Smooth muscle cell (in vitro differentiated cells): ENCODE data around the gene PIK3CD. TPM values are rescaled to one million over a fixed set of nuclear protein-coding genes. Genes with fewer than 3 reads are reported as not detected.
"Not testable (repeated sequence)": the region's sequence is repeated elsewhere in the genome, so short reads cannot be mapped to it uniquely, and the experiment has no call there.

Experiments used
- DNase-seq: peaks from one replicate; lab custom pipeline; 2025; ENCODE audit not compliant: unreplicated experiment; lab: John Stamatoyannopoulos, UW
- H2AFZ ChIP-seq: fragments of 200-600 bp; sonication (generic); 2 replicates; pipeline ENCODE4 v1.6.0; 2016; ENCODE audit warnings: antibody characterized with exemption, low read depth, mild to moderate bottlenecking
- H3F3A ChIP-seq: fragments of 200-600 bp; sonication (generic); 2 replicates; pipeline ENCODE4 v1.6.0; 2017; ENCODE audit warnings: antibody characterized with exemption, low read depth
- H3K27ac ChIP-seq: fragments of 200-600 bp; sonication (generic); 2 replicates; pipeline ENCODE4 v1.5.1; 2016; ENCODE audit warnings: low read depth, mild to moderate bottlenecking
- H3K27me3 ChIP-seq: fragments of 200-600 bp; sonication (generic); 2 replicates; pipeline ENCODE4 v1.6.1; 2016; ENCODE audit warnings: low read depth, mild to moderate bottlenecking
- H3K36me3 ChIP-seq: fragments of 200-600 bp; sonication (generic); 2 replicates; pipeline ENCODE4 v1.5.1; 2016; ENCODE audit warnings: low read depth
- H3K4me1 ChIP-seq: fragments of 200-600 bp; sonication (generic); 2 replicates; pipeline ENCODE4 v1.5.1; 2016; ENCODE audit warnings: low read depth
- H3K4me2 ChIP-seq: fragments of 200-600 bp; sonication (generic); 2 replicates; pipeline ENCODE4 v1.6.0; 2016; ENCODE audit warnings: mild to moderate bottlenecking
- H3K4me3 ChIP-seq: fragments of 200-600 bp; sonication (generic); 2 replicates; pipeline ENCODE4 v1.5.1; 2016; ENCODE audit warnings: mild to moderate bottlenecking
- H3K79me2 ChIP-seq: fragments of 200-600 bp; sonication (generic); 2 replicates; pipeline ENCODE4 v1.6.0; 2016; ENCODE audit warnings: low read depth, mild to moderate bottlenecking
- H3K9ac ChIP-seq: fragments of 200-600 bp; sonication (generic); 2 replicates; pipeline ENCODE4 v1.6.0; 2016; ENCODE audit warnings: low read depth
- H3K9me3 ChIP-seq: fragments of 200-600 bp; sonication (generic); replicated peaks from 2 replicates; pipeline ENCODE4 v1.5.1; 2016; ENCODE audit warnings: low read depth
- H4K20me1 ChIP-seq: fragments of 200-600 bp; sonication (generic); 2 replicates; pipeline ENCODE4 v1.6.0; 2016; ENCODE audit warnings: low read depth
- CTCF ChIP-seq: fragments of 200-600 bp; sonication (generic); IDR thresholded peaks from 2 replicates; pipeline ENCODE4 v1.5.1; 2017; ENCODE audit warnings: borderline replicate concordance, mild to moderate bottlenecking, antibody characterized with exemption; ENCODE audit not compliant: insufficient read depth, poor library complexity, severe bottlenecking
- WGBS: methylation state at CpG from one replicate; pipeline ENCODE4 v1.1.7; 2016; ENCODE audit warnings: low lambda C conversion rate; 5-methylcytosine and 5-hydroxymethylcytosine counted together
- polyA plus RNA-seq: library from polyadenylated mRNA; unstranded; fragments of >200 nt; fragmentation: Nextera tagmentation; extraction: Ambion mirVana; gene quantifications from 2 replicates; pipeline ENCODE4 v1.2.1, GENCODE V29; 2016
- total RNA-seq: library from RNA; depleted of rRNA; stranded (reverse); fragments of >200 nt; gene quantifications from 2 replicates; pipeline ENCODE4 v1.2.3, GENCODE V29; 2014

The PIK3CD gene
- total and polyA plus RNA-seq, 2 experiments from 2014 or later = 3.9 to 4.1 TPM

GRCh38 chr1:9746211-9746610 lies 94.7 kb downstream of the PIK3CD start:
- no peaks in the 10 kb centered on the region for H3K4me1 ChIP-seq
- H3K27me3 ChIP-seq = no peaks in the 10 kb centered on the region
- no peak overlapping the region for H2AFZ ChIP-seq
- H3K79me2 ChIP-seq = no peaks in the 10 kb centered on the region
- no peaks in the 10 kb centered on the region for H4K20me1 ChIP-seq
- no peak overlapping the region for H3K4me3 ChIP-seq
- WGBS = 91% methylated on average over 3 of the region's 3 CpGs
- no peak overlapping the region for H3K4me2 ChIP-seq
- DNase-seq = no peak
- no peaks in the 10 kb centered on the region for H3F3A ChIP-seq
- no peaks in the 10 kb centered on the region for H3K9me3 ChIP-seq
- H3K27ac ChIP-seq = no peak overlapping the region
- peaks cover 9% of the 10 kb centered on the region for H3K36me3 ChIP-seq
- no peak overlapping the region for H3K9ac ChIP-seq
- TF ChIP-seq CTCF = no peak

GRCh38 chr1:9746651-9747050 lies 95.1 kb downstream of the PIK3CD start:
- WGBS = 93% methylated on average over 7 of the region's 7 CpGs
- Histone ChIP-seq H3K9me3 (no peaks in the 10 kb centered on the region), H3F3A (no peaks in the 10 kb centered on the region), H3K4me2 (no peak overlapping the region), H3K4me3 (no peak overlapping the region), H3K9ac (no peak overlapping the region), H3K79me2 (no peaks in the 10 kb centered on the region), H3K36me3 (peaks cover 12% of the 10 kb centered on the region), H2AFZ (no peak overlapping the region), H4K20me1 (no peaks in the 10 kb centered on the region), H3K27me3 (no peaks in the 10 kb centered on the region), H3K4me1 (no peaks in the 10 kb centered on the region), H3K27ac (no peak overlapping the region)
- no peak for TF ChIP-seq CTCF
- DNase-seq = no peak

GRCh38 chr1:9748391-9748790 lies 96.9 kb downstream of the PIK3CD start:
- Histone ChIP-seq H3K36me3 (peaks cover 12% of the 10 kb centered on the region), H4K20me1 (peaks cover 11% of the 10 kb centered on the region)
- H3F3A ChIP-seq, H3K9me3 ChIP-seq, H3K4me2 ChIP-seq, H3K4me3 ChIP-seq, DNase-seq, H3K27me3 ChIP-seq, H3K27ac ChIP-seq, H3K9ac ChIP-seq, H2AFZ ChIP-seq, H3K79me2 ChIP-seq, H3K4me1 ChIP-seq: not testable (repeated sequence)
- WGBS = 92% methylated on average over 9 of the region's 9 CpGs

- Histone ChIP-seq H3K36me3 (peaks cover 12% of the 10 kb centered on the region), H2AFZ (no peak overlapping the region), H3K4me2 (no peak overlapping the region), H3K4me1 (no peaks in the 10 kb centered on the region), H3K9me3 (no peaks in the 10 kb centered on the region), H3F3A (no peaks in the 10 kb centered on the region), H4K20me1 (peaks cover 13% of the 10 kb centered on the region), H3K4me3 (no peak overlapping the region), H3K27ac (no peak overlapping the region), H3K27me3 (no peaks in the 10 kb centered on the region), H3K9ac (no peak overlapping the region), H3K79me2 (no peaks in the 10 kb centered on the region)
- TF ChIP-seq CTCF = no peak
- WGBS = over 99% methylated on average over 14 of the region's 14 CpGs
- DNase-seq = no peak
Observed at GRCh38 chr1:9749361-9749760, 97.8 kb downstream of the PIK3CD start.
